HEK293 (cell line): Measurements from ENCODE around the gene MTMR4.

Experiments
- CTCF ChIA-PET: fragments of 350-600 bp; formaldehyde crosslinking; extraction: SDS; loops from one replicate; lab custom pipeline; 2021; ENCODE audit warnings: antibody characterized with exemption; lab: Yijun Ruan, JAX
- POLR2A ChIA-PET: fragments of 300-600 bp; formaldehyde crosslinking; extraction: SDS; loops from one replicate; lab custom pipeline; 2020; ENCODE audit warnings: antibody characterized with exemption, inconsistent platforms; lab: Yijun Ruan, JAX
- H3K27ac ChIP-seq: fragments of 200-500 bp; sonication (Bioruptor generic); 2 replicates; pipeline ENCODE4 v1.5.1; 2014; ENCODE audit warnings: low read depth, low read length, control low read depth, inconsistent platforms; ENCODE audit errors: extremely low read depth
- H3K36me3 ChIP-seq, 2 experiments: fragments of 200-500 bp in 1 of 2; sonication (Bioruptor generic) in 1 of 2; 1 replicate in 1 of 2; 2 replicates in 1 of 2; pipeline ENCODE4 v1.5.1; 2014 to 2017; ENCODE audit warnings: inconsistent platforms in 2 of 2, low read length in 2 of 2; ENCODE audit not compliant: control insufficient read depth in 2 of 2, insufficient read depth in 1 of 2
- H3K4me1 ChIP-seq: fragments of 200-500 bp; sonication (Bioruptor generic); 2 replicates; pipeline ENCODE4 v1.5.1; 2014; ENCODE audit warnings: mild to moderate bottlenecking, low read length, inconsistent platforms; ENCODE audit not compliant: control insufficient read depth, insufficient read depth
- H3K4me3 ChIP-seq: 2 replicates; pipeline ENCODE4 v1.5.1; 2011; ENCODE audit warnings: low read depth, mild to moderate bottlenecking, control low read depth, low read length, moderate library complexity
- H3K9me3 ChIP-seq: fragments of 200-500 bp; sonication (Bioruptor generic); 2 replicates; pipeline ENCODE4 v1.5.1; 2014; ENCODE audit warnings: low read depth, low read length, inconsistent platforms; ENCODE audit not compliant: control insufficient read depth, insufficient read depth
- GLIS1 ChIP-seq: fragments of 450-650 bp; formaldehyde crosslinking; IDR thresholded peaks from 2 replicates; pipeline ENCODE4 v1.5.1; 2016; ENCODE audit warnings: missing biosample characterization, missing genetic modification characterization
- ZBTB1 ChIP-seq: fragments of 450-650 bp; formaldehyde crosslinking; IDR thresholded peaks from 2 replicates; pipeline ENCODE4 v1.5.1; 2016; ENCODE audit warnings: missing biosample characterization, missing genetic modification characterization
- ZIC2 ChIP-seq: fragments of 450-650 bp; formaldehyde crosslinking; IDR thresholded peaks from 2 replicates; pipeline ENCODE4 v1.5.1; 2016; ENCODE audit warnings: missing biosample characterization, missing genetic modification characterization
- ZNF202 ChIP-seq: fragments of 450-650 bp; formaldehyde crosslinking; IDR thresholded peaks from 2 replicates; pipeline ENCODE4 v1.5.1; 2016; ENCODE audit warnings: missing biosample characterization, missing genetic modification characterization, borderline replicate concordance
- ZNF248 ChIP-seq: fragments of 450-650 bp; formaldehyde crosslinking; IDR thresholded peaks from 2 replicates; pipeline ENCODE4 v1.5.1; 2017; ENCODE audit warnings: missing biosample characterization, missing genetic modification characterization
- ZNF311 ChIP-seq: fragments of 450-650 bp; formaldehyde crosslinking; IDR thresholded peaks from 2 replicates; pipeline ENCODE4 v1.5.1; 2017; ENCODE audit warnings: missing biosample characterization, missing genetic modification characterization, borderline replicate concordance
- ZNF394 ChIP-seq: fragments of 450-650 bp; formaldehyde crosslinking; IDR thresholded peaks from 2 replicates; pipeline ENCODE4 v1.5.1; 2016; ENCODE audit warnings: missing biosample characterization, missing genetic modification characterization, mild to moderate bottlenecking, moderate library complexity, borderline replicate concordance
- ZNF48 ChIP-seq: fragments of 450-650 bp; formaldehyde crosslinking; IDR thresholded peaks from 2 replicates; pipeline ENCODE4 v1.5.1; 2016; ENCODE audit warnings: missing biosample characterization, missing genetic modification characterization
- ZNF510 ChIP-seq: fragments of 450-650 bp; formaldehyde crosslinking; IDR thresholded peaks from 2 replicates; pipeline ENCODE4 v1.5.1; 2018; ENCODE audit warnings: mild to moderate bottlenecking, missing genetic modification characterization, missing biosample characterization; ENCODE audit not compliant: insufficient replicate concordance
- ZNF521 ChIP-seq: fragments of 450-650 bp; formaldehyde crosslinking; IDR thresholded peaks from 2 replicates; pipeline ENCODE4 v1.5.1; 2017; ENCODE audit warnings: missing biosample characterization, mild to moderate bottlenecking, missing genetic modification characterization
- ZNF621 ChIP-seq: fragments of 450-650 bp; formaldehyde crosslinking; IDR thresholded peaks from 2 replicates; pipeline ENCODE4 v1.5.1; 2017; ENCODE audit warnings: missing biosample characterization, missing genetic modification characterization
- ZNF629 ChIP-seq: fragments of 450-650 bp; formaldehyde crosslinking; IDR thresholded peaks from 2 replicates; pipeline ENCODE4 v1.5.1; 2017; ENCODE audit warnings: missing biosample characterization, missing genetic modification characterization
- ZNF654 ChIP-seq: fragments of 450-650 bp; formaldehyde crosslinking; IDR thresholded peaks from 2 replicates; pipeline ENCODE4 v1.5.1; 2016; ENCODE audit warnings: low read depth, missing biosample characterization, missing genetic modification characterization
- ZNF664 ChIP-seq: fragments of 450-650 bp; formaldehyde crosslinking; IDR thresholded peaks from 2 replicates; pipeline ENCODE4 v1.5.1; 2016; ENCODE audit warnings: missing biosample characterization, missing genetic modification characterization
- ZNF768 ChIP-seq: fragments of 450-650 bp; formaldehyde crosslinking; IDR thresholded peaks from 2 replicates; pipeline ENCODE4 v1.5.1; 2018; ENCODE audit warnings: missing biosample characterization, mild to moderate bottlenecking, missing genetic modification characterization
- TF ChIP-seq, protein P1 (sequence below): fragments of 450-650 bp; formaldehyde crosslinking; IDR thresholded peaks from 2 replicates; pipeline ENCODE4 v1.5.1; 2016; ENCODE audit warnings: missing biosample characterization, missing genetic modification characterization
- TF ChIP-seq, protein P2 (sequence below): fragments of 450-650 bp; formaldehyde crosslinking; IDR thresholded peaks from 2 replicates; pipeline ENCODE4 v1.5.1; 2016; ENCODE audit warnings: missing biosample characterization, missing genetic modification characterization
- TF ChIP-seq, protein P3 (sequence below): fragments of 450-650 bp; formaldehyde crosslinking; IDR thresholded peaks from 2 replicates; pipeline ENCODE4 v1.5.1; 2016; ENCODE audit warnings: missing biosample characterization, missing genetic modification characterization
- TF ChIP-seq, protein P4 (sequence below): fragments of 450-650 bp; formaldehyde crosslinking; IDR thresholded peaks from 2 replicates; pipeline ENCODE4 v1.5.1; 2016; ENCODE audit warnings: missing biosample characterization, missing genetic modification characterization
- TF ChIP-seq, protein P5 (sequence below): fragments of 450-650 bp; formaldehyde crosslinking; IDR thresholded peaks from 2 replicates; pipeline ENCODE4 v1.5.1; 2016; ENCODE audit warnings: missing biosample characterization, missing genetic modification characterization

MTMR4 gene

DNA sequence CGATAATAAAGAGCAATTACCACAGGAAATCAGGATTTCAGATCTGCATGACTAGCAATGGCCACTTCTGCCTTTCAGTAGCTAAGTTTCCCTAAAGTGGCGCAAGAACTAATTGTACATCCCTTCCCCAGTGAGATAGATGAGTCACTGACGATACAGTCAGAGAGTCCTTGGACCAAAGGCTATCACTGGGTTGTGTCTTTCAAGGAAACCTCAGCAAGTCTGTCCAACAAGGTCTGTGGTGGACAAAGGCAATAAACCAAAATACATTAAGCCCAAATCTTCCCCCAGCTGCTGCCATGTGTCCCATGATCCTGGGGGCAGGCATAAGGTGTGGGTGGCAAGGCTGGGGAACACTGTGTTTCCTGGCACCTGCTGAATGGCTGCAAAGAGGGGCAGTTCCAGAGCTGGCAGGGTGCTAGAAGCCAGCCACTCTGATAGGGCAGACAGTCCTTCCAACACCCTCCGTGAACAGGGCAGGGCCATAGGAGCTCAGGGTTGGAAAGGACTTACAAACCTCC, 20.5 kb upstream of the MTMR4 start (continued):
- TF ChIP-seq, protein P1, sequence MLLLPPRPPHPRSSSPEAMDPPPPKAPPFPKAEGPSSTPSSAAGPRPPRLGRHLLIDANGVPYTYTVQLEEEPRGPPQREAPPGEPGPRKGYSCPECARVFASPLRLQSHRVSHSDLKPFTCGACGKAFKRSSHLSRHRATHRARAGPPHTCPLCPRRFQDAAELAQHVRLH = no peak
- TF ChIP-seq ZNF521 (tag by site-specific recombination) = no peak

DNA sequence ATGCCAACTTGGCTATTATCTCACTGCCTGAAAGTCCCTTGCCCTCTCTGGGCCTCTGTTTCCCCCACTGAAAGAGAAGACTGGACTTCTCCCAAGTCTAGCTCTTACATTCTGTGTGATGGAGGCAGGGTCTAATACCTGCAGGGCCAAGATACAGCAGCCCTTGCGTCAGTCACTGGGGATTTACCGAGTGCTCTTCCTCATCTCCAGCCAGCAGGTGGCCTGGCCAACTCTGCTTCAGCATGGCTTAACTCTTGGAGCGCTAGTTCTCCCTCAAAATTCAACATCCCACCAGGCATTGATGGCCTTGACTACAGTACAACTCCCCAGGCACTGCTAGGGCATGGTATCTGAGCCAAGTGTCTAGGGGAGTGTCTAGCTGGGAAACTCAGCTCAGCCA, 19.9 kb upstream of the MTMR4 start:
- CTCF ChIA-PET = interaction anchor here (1.5 to 1.6 kb wide), 2 partner anchors 16 to 44 kb away, joined by 4 to 10 read pairs; no protein-coding TSS in a partner anchor
- Histone ChIP-seq H3K36me3 (no peaks in the 10 kb centered on the region), H3K27ac (no peak overlapping the region), H3K9me3 (no peaks in the 10 kb centered on the region), H3K4me3 (no peak overlapping the region), H3K4me1 (no peaks in the 10 kb centered on the region)
- POLR2A ChIA-PET = interaction anchor here (0.7 to 1.6 kb wide), 2 partner anchors 97 to 98 kb away, joined by 3 to 5 read pairs; no protein-coding TSS in a partner anchor
- TF ChIP-seq ZNF664 (tag by site-specific recombination) (no peak), ZNF394 (tag by site-specific recombination) (no peak), ZNF510 (no peak), ZNF248 (no peak)
- TF ChIP-seq, protein P2, sequence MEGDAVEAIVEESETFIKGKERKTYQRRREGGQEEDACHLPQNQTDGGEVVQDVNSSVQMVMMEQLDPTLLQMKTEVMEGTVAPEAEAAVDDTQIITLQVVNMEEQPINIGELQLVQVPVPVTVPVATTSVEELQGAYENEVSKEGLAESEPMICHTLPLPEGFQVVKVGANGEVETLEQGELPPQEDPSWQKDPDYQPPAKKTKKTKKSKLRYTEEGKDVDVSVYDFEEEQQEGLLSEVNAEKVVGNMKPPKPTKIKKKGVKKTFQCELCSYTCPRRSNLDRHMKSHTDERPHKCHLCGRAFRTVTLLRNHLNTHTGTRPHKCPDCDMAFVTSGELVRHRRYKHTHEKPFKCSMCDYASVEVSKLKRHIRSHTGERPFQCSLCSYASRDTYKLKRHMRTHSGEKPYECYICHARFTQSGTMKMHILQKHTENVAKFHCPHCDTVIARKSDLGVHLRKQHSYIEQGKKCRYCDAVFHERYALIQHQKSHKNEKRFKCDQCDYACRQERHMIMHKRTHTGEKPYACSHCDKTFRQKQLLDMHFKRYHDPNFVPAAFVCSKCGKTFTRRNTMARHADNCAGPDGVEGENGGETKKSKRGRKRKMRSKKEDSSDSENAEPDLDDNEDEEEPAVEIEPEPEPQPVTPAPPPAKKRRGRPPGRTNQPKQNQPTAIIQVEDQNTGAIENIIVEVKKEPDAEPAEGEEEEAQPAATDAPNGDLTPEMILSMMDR (tag by site-specific recombination) = peak; percentile 19; the same call in 1 of the 2 replicates

DNA sequence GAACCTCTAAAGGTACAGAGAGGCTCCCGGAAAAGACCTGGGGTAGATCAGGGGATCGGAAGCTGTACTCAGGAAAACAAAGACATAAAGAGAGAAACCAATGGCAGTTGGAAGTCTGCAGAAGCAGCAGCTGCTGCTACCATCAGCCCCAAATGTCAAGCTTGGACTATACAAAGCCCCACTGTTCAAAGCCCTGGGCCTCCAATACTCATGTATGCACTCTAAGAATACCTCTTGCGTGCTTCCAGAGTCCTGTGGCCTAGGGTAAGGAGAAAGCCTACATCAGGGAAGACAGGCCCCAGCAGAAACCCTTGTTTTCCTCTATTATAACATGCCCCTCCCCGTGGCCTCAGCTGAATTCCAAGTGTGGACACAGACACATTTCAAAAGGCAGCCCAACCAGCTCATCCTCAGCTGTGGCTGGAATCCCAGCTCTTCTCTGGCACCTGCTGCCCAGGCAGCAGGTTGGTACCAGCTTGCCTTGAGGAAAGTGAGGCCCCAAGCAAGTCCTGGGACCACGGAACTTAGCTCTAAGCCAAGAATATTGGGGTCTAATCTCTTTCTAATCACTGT, 19.3 kb upstream of the MTMR4 start:
- Histone ChIP-seq H3K36me3 (no peaks in the 10 kb centered on the region), H3K4me1 (no peaks in the 10 kb centered on the region), H3K27ac (no peak overlapping the region), H3K4me3 (no peak overlapping the region), H3K9me3 (no peaks in the 10 kb centered on the region)
- ChIA-PET POLR2A (interaction anchor here (0.7 to 1.6 kb wide), 2 partner anchors 97 to 98 kb away, joined by 3 to 5 read pairs; no protein-coding TSS in a partner anchor), CTCF (interaction anchor here (0.9 to 1.6 kb wide), 3 partner anchors 15 to 98 kb away, joined by 4 to 10 read pairs (median 4); no protein-coding TSS in a partner anchor)
- TF ChIP-seq ZNF621 (tag by site-specific recombination) (no peak), ZNF768 (no peak), ZNF654 (tag by site-specific recombination) (no peak), ZNF48 (tag by site-specific recombination) (no peak), ZNF629 (tag by site-specific recombination) (no peak), ZBTB1 (tag by site-specific recombination) (no peak), ZNF202 (tag by site-specific recombination) (no peak), GLIS1 (no peak), ZNF311 (no peak), ZIC2 (tag by site-specific recombination) (no peak)
- TF ChIP-seq, protein P3, sequence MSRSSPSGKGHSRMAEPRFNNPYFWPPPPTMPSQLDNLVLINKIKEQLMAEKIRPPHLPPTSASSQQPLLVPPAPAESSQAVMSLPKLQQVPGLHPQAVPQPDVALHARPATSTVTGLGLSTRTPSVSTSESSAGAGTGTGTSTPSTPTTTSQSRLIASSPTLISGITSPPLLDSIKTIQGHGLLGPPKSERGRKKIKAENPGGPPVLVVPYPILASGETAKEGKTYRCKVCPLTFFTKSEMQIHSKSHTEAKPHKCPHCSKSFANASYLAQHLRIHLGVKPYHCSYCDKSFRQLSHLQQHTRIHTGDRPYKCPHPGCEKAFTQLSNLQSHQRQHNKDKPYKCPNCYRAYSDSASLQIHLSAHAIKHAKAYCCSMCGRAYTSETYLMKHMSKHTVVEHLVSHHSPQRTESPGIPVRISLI (tag by site-specific recombination) = no peak
- TF ChIP-seq, protein P4, sequence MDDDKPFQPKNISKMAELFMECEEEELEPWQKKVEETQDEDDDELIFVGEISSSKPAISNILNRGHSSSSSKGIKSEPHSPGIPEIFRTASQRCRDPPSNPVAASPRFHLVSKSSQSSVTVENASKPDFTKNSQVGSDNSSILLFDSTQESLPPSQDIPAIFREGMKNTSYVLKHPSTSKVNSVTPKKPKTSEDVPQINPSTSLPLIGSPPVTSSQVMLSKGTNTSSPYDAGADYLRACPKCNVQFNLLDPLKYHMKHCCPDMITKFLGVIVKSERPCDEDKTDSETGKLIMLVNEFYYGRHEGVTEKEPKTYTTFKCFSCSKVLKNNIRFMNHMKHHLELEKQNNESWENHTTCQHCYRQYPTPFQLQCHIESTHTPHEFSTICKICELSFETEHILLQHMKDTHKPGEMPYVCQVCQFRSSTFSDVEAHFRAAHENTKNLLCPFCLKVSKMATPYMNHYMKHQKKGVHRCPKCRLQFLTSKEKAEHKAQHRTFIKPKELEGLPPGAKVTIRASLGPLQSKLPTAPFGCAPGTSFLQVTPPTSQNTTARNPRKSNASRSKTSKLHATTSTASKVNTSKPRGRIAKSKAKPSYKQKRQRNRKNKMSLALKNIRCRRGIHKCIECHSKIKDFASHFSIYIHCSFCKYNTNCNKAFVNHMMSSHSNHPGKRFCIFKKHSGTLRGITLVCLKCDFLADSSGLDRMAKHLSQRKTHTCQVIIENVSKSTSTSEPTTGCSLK (tag by site-specific recombination) = no peak
- TF ChIP-seq, protein P5, sequence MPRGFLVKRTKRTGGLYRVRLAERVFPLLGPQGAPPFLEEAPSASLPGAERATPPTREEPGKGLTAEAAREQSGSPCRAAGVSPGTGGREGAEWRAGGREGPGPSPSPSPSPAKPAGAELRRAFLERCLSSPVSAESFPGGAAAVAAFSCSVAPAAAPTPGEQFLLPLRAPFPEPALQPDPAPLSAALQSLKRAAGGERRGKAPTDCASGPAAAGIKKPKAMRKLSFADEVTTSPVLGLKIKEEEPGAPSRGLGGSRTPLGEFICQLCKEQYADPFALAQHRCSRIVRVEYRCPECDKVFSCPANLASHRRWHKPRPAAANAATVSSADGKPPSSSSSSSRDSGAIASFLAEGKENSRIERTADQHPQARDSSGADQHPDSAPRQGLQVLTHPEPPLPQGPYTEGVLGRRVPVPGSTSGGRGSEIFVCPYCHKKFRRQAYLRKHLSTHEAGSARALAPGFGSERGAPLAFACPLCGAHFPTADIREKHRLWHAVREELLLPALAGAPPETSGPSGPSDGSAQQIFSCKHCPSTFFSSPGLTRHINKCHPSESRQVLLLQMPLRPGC (tag by site-specific recombination) = no peak
